Erythroblast (primary cell): ENCODE results near the gene HPN.
"Not testable (repeated sequence)": the region's sequence is repeated elsewhere in the genome, so short reads cannot be mapped to it uniquely, and the experiment has no call there.

Experiments
- DNase-seq, 2 experiments: peaks; one replicate each; lab custom pipeline; 2025; lab: John Stamatoyannopoulos, UW
- GATA1 ChIP-seq: IDR thresholded peaks from 2 replicates; pipeline ENCODE4 v1.6.1; 2011; ENCODE audit warnings: low read depth, mild to moderate bottlenecking, control low read depth, low read length, moderate library complexity
- POLR2A ChIP-seq: IDR thresholded peaks from 2 replicates; pipeline ENCODE4 v1.6.1; 2011; ENCODE audit warnings: mild to moderate bottlenecking, low read length

Gene HPN

GRCh38 chr19:35027851-35028599, 13.5 kb upstream of the HPN start:
- DNase-seq, result no peak

GRCh38 chr19:35028600-35028885, 13.0 kb upstream of the HPN start:
- not testable (repeated sequence) for DNase-seq

More at GRCh38 chr19:35027851-35028599, 13.5 kb upstream of the HPN start:
- TF ChIP-seq GATA1, result no peak
- TF ChIP-seq POLR2A, result no peak

- not testable (repeated sequence) for DNase-seq
These were observed 12.2 kb upstream of the HPN start for GRCh38 chr19:35029275-35029736.

GRCh38 chr19:35029737-35030256, 11.7 kb upstream of the HPN start:
- no peak for TF ChIP-seq POLR2A
- no peak for TF ChIP-seq GATA1
- DNase-seq, result no peak

- peak; percentile 45 to 46 for DNase-seq
- TF ChIP-seq POLR2A (no peak), GATA1 (no peak)
These were observed 11.1 kb upstream of the HPN start, which contains the start of gene SCN1B for GRCh38 chr19:35030257-35031071. Gene SCN1B, plus strand, starts transcription at chr19:35030470. Its CDS starts 351 bp downstream, at chr19:35030821.

- TF ChIP-seq POLR2A (no peak), GATA1 (no peak)
- DNase-seq, result no peak
These were observed 10.2 kb upstream of the HPN start for GRCh38 chr19:35031072-35031881.

- TF ChIP-seq GATA1 (no peak), POLR2A (no peak)
- no peak for DNase-seq
These were observed 9.1 kb upstream of the HPN start for GRCh38 chr19:35032356-35032865.

GRCh38 chr19:35033067-35034004, 8.2 kb upstream of the HPN start:
- no peak for DNase-seq
- TF ChIP-seq GATA1 (no peak), POLR2A (no peak)

- DNase-seq, result no peak
- TF ChIP-seq GATA1 (no peak), POLR2A (no peak)
These were observed 7.5 kb upstream of the HPN start for GRCh38 chr19:35034005-35034502.

GRCh38 chr19:35034588-35035382, 6.7 kb upstream of the HPN start:
- TF ChIP-seq GATA1 (no peak), POLR2A (no peak)
- no peak for DNase-seq

- no peak for DNase-seq
- TF ChIP-seq POLR2A (no peak), GATA1 (no peak)
These were observed 3.6 kb upstream of the HPN start for GRCh38 chr19:35037716-35038622.
